ENCODE results near the gene APOL4.

The APOL4 gene

DNA sequence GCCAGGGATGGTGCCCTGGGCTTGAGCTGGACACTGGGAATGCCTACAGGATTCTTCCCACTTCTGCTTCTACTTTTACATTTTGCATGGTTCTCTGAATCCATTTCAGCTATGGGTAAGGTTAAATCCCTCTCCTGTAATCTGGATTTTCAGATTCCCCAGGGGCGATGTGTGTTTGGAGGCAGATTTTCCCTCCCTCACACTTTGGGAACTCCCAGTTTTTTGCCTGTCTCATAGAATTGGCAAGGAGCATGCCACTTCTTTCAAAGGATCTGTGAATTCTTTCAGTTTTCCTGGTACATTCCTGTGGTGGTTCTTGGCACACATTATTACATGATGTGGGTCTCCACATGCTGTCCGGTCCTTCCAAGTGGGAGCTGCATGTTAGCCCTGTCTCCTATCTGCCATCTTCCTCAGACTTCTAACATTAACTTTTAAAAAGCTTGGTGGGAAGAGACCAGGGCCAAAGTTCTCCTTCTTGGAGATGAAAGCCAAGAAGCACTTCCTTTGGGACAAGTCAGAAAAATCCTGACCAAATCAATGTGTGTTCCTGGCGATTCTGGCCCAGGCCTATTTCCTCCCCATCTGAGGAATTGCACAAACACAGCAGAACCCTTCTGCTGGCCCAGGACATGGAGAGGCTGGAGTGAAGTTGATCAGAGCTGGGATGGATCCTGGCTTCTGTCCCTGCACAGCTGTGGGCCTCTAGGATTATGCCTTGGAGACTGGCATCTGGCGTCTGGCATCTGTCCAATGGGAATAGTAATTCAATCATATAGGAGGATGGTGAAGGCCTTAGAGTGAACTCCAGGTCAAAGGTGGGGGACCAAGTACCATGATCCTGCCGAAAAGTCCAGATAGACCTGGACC, 43.1 kb upstream of the APOL4 start:
- TF ChIP-seq, protein P1, sequence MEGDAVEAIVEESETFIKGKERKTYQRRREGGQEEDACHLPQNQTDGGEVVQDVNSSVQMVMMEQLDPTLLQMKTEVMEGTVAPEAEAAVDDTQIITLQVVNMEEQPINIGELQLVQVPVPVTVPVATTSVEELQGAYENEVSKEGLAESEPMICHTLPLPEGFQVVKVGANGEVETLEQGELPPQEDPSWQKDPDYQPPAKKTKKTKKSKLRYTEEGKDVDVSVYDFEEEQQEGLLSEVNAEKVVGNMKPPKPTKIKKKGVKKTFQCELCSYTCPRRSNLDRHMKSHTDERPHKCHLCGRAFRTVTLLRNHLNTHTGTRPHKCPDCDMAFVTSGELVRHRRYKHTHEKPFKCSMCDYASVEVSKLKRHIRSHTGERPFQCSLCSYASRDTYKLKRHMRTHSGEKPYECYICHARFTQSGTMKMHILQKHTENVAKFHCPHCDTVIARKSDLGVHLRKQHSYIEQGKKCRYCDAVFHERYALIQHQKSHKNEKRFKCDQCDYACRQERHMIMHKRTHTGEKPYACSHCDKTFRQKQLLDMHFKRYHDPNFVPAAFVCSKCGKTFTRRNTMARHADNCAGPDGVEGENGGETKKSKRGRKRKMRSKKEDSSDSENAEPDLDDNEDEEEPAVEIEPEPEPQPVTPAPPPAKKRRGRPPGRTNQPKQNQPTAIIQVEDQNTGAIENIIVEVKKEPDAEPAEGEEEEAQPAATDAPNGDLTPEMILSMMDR (IDR thresholded peaks at IDR 0.05; ENCODE audit: low read depth, low read length), result no peak
- H3K4me3 ChIP-seq (ENCODE audit: low read depth, low read length), result no peak overlapping the region
- in situ Hi-C loops (cut with HindIII; ENCODE audit: low sequenced_read_pairs), result no loop called here
- DNase-seq (ENCODE audit: low read depth, low spot score), result peak; percentile 46

DNA sequence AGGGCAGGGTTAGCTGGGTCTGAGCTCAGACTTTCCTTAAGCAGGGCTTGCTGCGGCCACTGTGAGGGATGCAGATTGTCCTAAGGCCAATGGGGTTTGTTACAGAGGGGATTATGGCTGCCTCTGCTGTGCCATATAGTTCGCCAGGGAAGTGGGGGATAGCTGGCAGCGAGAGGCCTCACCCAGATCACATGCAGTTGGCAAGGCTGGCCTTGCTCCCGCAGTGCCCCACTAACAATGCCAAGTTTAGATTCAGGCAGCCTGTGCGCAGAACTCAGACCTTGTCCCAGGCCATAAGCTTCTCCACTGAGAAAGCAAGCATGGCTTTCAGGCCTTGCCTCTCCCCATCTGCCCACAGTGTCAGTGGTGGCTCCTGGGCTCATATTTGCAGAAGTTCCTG, 42.4 kb upstream of the APOL4 start:
- in situ Hi-C loops (cut with HindIII; ENCODE audit: low sequenced_read_pairs), result no loop called here
- TF ChIP-seq, protein P1 (IDR thresholded peaks at IDR 0.05; ENCODE audit: low read depth, low read length), result no peak
- no peak for DNase-seq (ENCODE audit: low read depth, low spot score)
- no peak overlapping the region for H3K4me3 ChIP-seq (ENCODE audit: low read depth, low read length)

GRCh38 chr22:36239401-36240171, 38.0 kb upstream of the APOL4 start, which contains the start of gene APOL2:
Gene APOL2, minus strand, starts transcription at chr22:36239527. Its CDS starts 6,365 bp downstream, at chr22:36233162.
- TF ChIP-seq, protein P1 (IDR thresholded peaks at IDR 0.05; ENCODE audit: low read depth, low read length), result peak; percentile 78
- H3K4me3 ChIP-seq (ENCODE audit: low read depth, low read length), result peak within 1 kb of the TSS; percentile 73
- in situ Hi-C loops (cut with HindIII; ENCODE audit: low sequenced_read_pairs), result no loop called here
- peak; percentile 95 for DNase-seq (ENCODE audit: low read depth, low spot score)

GRCh38 chr22:36239150-36239400, 37.5 kb upstream of the APOL4 start:
- H3K4me3 ChIP-seq (ENCODE audit: low read depth, low read length), result peak overlapping the region; percentile 73
- no peak for DNase-seq (ENCODE audit: low read depth, low spot score)
- in situ Hi-C loops (cut with HindIII; ENCODE audit: low sequenced_read_pairs), result no loop called here
- TF ChIP-seq, protein P1 (IDR thresholded peaks at IDR 0.05; ENCODE audit: low read depth, low read length), result no peak

DNA sequence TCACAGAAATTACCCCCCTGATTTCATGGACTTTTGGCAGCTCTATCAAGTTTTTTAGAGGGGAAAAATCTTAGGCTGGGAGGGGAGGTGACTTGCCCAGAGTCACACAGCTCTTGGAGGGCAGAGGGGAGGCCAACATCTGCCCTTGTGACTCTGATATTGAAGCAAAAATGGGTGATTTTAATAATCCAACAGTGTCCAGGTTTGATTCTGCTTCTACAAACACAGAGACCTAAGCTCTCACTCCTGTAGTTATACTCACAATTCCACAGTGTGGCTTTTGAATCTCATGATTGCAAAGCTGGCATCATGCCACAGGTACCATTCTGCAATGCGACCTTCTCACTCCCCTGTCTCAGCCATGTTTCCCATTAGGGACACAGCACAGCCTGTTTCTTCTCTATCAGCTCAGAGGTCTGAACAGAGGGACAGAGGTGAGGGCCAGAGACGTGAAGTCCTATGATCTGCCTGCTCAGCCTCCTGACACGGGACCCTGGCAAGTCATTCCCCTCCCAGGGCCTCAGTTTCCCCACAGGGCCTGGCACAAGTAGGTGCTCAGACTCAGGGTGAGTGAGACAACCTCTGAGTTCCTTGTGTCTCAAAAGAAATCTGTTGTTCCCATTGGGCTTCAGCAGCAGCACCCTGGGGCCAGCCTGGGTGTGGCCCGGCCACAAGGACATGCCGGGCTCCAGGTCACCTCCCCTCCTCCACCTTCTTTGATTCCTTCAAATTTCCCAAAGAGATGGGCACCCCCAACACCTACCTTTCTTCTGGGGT, 37.0 kb upstream of the APOL4 start:
- in situ Hi-C loops (cut with HindIII; ENCODE audit: low sequenced_read_pairs), result no loop called here
- TF ChIP-seq, protein P1 (IDR thresholded peaks at IDR 0.05; ENCODE audit: low read depth, low read length), result no peak
- peak overlapping the region; percentile 73 for H3K4me3 ChIP-seq (ENCODE audit: low read depth, low read length)
- no peak for DNase-seq (ENCODE audit: low read depth, low spot score)

All from astrocyte of the spinal cord (primary cell).